HFF-Myc (cell line): Measurements from ENCODE around the gene TRMT112.
"Not testable (repeated sequence)": the region's sequence is repeated elsewhere in the genome, so short reads cannot be mapped to it uniquely, and the experiment has no call there.

Source experiments
- DNase-seq: peaks from one replicate; pipeline ENCODE4 v3.0.0-alpha.2; 2011; ENCODE audit warnings: low read depth; ENCODE audit errors: extremely low read depth
- H3K4me3 ChIP-seq: replicated peaks from 2 replicates; pipeline ENCODE4 v1.5.1; 2011; ENCODE audit warnings: low read depth, mild to moderate bottlenecking, control low read depth, low read length
- CTCF ChIP-seq: IDR thresholded peaks from 2 replicates; pipeline ENCODE4 v1.5.1; 2012; ENCODE audit warnings: mild to moderate bottlenecking, low read depth, low read length, control low read depth; ENCODE audit errors: missing control alignments

The TRMT112 gene

GRCh38 chr11:64320556-64320955 lies 3.2 kb upstream of the TRMT112 start:
- no peak for TF ChIP-seq CTCF
- DNase-seq, result no peak
- no peak overlapping the region for H3K4me3 ChIP-seq

DNA sequence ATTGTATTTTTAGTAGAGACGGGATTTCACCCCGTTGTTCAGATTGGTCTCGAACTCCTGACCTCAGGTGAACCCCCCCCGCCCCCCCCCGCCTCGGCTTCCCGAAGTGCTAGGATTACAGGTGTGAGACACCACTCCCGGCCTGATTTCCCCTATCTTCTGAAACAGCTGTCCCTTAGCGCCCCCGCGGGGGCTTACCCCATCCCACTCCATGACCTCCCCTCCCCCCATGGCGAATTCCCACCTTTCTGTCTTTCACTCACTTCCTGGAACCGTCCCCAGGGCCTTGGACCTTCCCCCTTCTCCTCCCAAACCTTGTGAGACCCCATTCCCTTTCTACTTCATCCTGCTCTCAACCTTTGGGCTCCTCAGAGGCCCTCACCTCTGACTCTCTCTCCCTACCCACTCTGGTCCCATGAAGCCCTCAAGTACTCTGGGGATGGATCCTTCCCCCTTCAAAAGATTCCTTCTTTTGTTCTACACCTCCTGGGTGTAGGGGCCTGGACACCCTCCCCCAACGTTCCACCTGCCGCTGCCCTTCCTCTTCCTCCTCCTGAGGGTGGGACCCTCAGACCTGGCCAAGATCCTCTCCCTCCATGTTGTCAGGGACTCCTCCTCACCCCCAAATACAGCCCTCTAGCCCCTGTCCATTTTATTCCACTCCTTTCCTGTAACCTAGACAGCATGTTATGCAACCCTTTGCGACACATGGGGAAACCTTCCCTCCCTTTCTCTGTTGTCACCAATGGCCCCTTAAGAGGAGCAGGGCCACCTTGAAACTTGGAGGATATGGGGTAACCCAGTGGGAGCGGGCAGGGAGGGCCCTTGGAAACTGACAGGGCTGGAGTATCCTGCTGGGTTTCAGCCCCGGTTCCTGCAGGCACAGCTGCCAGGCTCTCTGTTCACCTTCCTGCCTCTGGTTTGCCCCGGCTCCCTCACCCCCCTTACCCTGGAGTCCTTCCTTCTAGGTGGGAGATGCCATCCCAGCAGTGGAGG lies 1.7 kb upstream of the TRMT112 start:
- no peak for DNase-seq
- TF ChIP-seq CTCF, result no peak
- peak overlapping the region; percentile 92 for H3K4me3 ChIP-seq

- peak; percentile 11 for TF ChIP-seq CTCF
- peak within 1 kb of the TSS; percentile 92 for H3K4me3 ChIP-seq
- DNase-seq, result peak; percentile 82
Observed at GRCh38 chr11:64317961-64318765, 804 bp upstream of the TRMT112 start, which contains the start of gene PRDX5. Gene PRDX5, plus strand, starts transcription at chr11:64318121. Its CDS starts 95 bp downstream, at chr11:64318216.

DNA sequence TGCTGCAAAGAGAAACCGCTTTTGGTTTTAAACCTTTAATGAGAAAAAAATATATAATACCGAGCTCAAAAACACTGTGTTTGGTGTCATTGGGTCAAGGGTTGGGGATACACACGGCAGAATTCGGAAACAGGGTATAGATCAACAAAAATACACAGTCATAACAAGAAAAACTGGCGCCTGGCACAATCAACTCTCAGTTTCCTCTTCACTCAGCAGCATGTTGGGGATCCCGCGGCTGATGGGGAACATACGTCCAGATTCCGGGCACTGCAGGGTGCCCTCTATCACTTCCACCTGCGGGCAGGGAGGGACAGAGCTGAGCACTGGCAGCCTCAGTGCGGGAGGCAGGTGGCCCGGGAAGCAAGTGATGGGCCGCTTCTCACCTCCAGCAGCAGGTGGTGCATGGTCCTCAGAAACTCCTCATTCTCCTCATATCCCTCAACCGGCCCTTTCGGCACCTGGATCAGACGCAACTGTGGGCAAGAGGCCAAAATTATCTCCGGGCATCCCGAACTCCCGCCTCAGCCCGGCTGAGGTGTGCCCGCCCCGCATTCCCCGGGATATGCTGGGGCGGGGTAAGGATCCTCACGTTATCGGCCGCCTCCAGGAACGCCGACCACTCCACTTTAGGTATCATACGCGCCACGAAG lies 561 bp downstream of the TRMT112 start:
- TF ChIP-seq CTCF, result no peak
- peak overlapping the region; percentile 92 for H3K4me3 ChIP-seq
- DNase-seq, result no peak

GRCh38 chr11:64315667-64316526 lies 1.5 kb downstream of the TRMT112 start:
- H3K4me3 ChIP-seq, result peak overlapping the region; percentile 92

GRCh38 chr11:64314805-64315561 lies 2.4 kb downstream of the TRMT112 start:
- no peak for DNase-seq
- no peak for TF ChIP-seq CTCF
- H3K4me3 ChIP-seq, result no peak overlapping the region

More at GRCh38 chr11:64315667-64316526, 1.5 kb downstream of the TRMT112 start:
- not testable (repeated sequence) for DNase-seq
